ENCODE data around the gene EVA1C. TPM values are rescaled to one million over a fixed set of nuclear protein-coding genes. Genes with fewer than 3 reads are reported as not detected.

Gene EVA1C
- total RNA-seq, 1 experiment from 2014 or later = 0.98 TPM

DNA sequence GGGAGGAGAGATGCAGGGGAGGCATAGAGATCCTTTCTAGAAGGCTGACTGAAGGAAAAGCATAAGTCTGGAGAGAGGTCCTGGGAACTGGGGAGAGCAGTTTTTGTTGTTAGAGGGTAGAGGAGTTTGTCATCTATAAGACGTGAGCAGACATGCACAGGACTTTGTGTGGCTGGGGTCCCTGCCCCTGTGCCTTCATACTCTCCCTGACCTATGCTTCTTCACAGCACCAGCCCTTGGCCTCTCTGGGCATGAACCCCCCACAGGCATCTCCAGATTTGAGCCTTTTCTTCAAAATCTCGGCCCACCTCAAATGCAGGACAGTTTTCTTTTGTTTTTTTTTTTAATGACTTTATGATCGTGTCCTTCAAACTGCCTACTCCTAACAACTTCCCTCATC is 79.9 kb downstream of the EVA1C start:
- H2BK12ac ChIP-seq (ENCODE audit: insufficient read length, low read depth, low read length) = no peak overlapping the region
- no peak overlapping the region for H2AFZ ChIP-seq (ENCODE audit: low read length)
- Mint-ChIP-seq H3K27ac (no peak overlapping the region), H3K4me3 (no peak overlapping the region), H3K36me3 (ENCODE audit: insufficient read depth in 1 of 3, low read depth in 3 of 3) (peaks cover 0 to 7% (median 2%) of the 10 kb centered on the region in 3 experiments; a peak in 4 of 7 replicates), H3K4me1 (peaks cover 25 to 32% of the 10 kb centered on the region in 2 experiments), H3K9me3 (peaks cover 2 to 5% of the 10 kb centered on the region in 2 experiments; a peak in 3 of 5 replicates), H3K27me3 (ENCODE audit: low read depth) (no peaks in the 10 kb centered on the region)
- no peak overlapping the region for H3K4me2 ChIP-seq (ENCODE audit: insufficient read depth, insufficient read length, low read length)
- no peak overlapping the region for H3K27ac ChIP-seq (ENCODE audit: insufficient read length, low read depth, low read length)
- H4K8ac ChIP-seq (replicated peaks; ENCODE audit: insufficient read length, low read depth, low read length) = no peak overlapping the region
- no peak overlapping the region for H3T11ph ChIP-seq (ENCODE audit: low read length)
- no peak overlapping the region for H2BK20ac ChIP-seq (ENCODE audit: low read depth, low read length, poor library complexity, severe bottlenecking)
- no peak for DNase-seq
- H3K4ac ChIP-seq (ENCODE audit: low read depth, low read length) = no peak overlapping the region
- H2AK5ac ChIP-seq (ENCODE audit: insufficient read length, low read length) = no peak overlapping the region
- H2BK120ac ChIP-seq (ENCODE audit: low read depth, low read length, poor library complexity, severe bottlenecking) = no peak overlapping the region
- no peaks in the 10 kb centered on the region for H3K9me3 ChIP-seq (ENCODE audit: control insufficient read depth, low read depth, low read length)
- no CpG with 5 or more reads among the region's 3 CpGs for WGBS (ENCODE audit: extremely low coverage, insufficient read length, low lambda C conversion rate)
- H3K79me2 ChIP-seq (ENCODE audit: insufficient read depth, low read length) = no peaks in the 10 kb centered on the region
- no peak overlapping the region for H3K14ac ChIP-seq (ENCODE audit: insufficient read depth, low read length)
- H3K27me3 ChIP-seq (ENCODE audit: insufficient read depth, low read length) = no peaks in the 10 kb centered on the region
- TF ChIP-seq, protein P1, sequence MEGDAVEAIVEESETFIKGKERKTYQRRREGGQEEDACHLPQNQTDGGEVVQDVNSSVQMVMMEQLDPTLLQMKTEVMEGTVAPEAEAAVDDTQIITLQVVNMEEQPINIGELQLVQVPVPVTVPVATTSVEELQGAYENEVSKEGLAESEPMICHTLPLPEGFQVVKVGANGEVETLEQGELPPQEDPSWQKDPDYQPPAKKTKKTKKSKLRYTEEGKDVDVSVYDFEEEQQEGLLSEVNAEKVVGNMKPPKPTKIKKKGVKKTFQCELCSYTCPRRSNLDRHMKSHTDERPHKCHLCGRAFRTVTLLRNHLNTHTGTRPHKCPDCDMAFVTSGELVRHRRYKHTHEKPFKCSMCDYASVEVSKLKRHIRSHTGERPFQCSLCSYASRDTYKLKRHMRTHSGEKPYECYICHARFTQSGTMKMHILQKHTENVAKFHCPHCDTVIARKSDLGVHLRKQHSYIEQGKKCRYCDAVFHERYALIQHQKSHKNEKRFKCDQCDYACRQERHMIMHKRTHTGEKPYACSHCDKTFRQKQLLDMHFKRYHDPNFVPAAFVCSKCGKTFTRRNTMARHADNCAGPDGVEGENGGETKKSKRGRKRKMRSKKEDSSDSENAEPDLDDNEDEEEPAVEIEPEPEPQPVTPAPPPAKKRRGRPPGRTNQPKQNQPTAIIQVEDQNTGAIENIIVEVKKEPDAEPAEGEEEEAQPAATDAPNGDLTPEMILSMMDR (conservative IDR thresholded peaks at IDR 0.05) = no peak
- no peaks in the 10 kb centered on the region for H4K20me1 ChIP-seq (ENCODE audit: control insufficient read depth, insufficient read depth, insufficient read length)
- H3K9ac ChIP-seq (ENCODE audit: extremely low read depth, insufficient read length, low read length) = no peak overlapping the region
- no peak overlapping the region for H2BK5ac ChIP-seq (ENCODE audit: insufficient read length, low read length)
- H2BK15ac ChIP-seq (ENCODE audit: low read depth, low read length) = no peak overlapping the region
- H3K4me1 ChIP-seq (ENCODE audit: insufficient read depth, low read length) = peaks cover 11% of the 10 kb centered on the region
- no peaks in the 10 kb centered on the region for H3K23me2 ChIP-seq (ENCODE audit: insufficient read length, low read depth, low read length, poor library complexity, severe bottlenecking)
- no peak overlapping the region for H3K23ac ChIP-seq (ENCODE audit: insufficient read length, low read depth, low read length)
- no peak overlapping the region for H4K5ac ChIP-seq (ENCODE audit: insufficient read length, low read depth, low read length)
- H3K56ac ChIP-seq (ENCODE audit: insufficient read length, low read depth, low read length) = no peak overlapping the region
- H3K79me1 ChIP-seq (ENCODE audit: insufficient read depth, low read depth, low read length, poor library complexity, severe bottlenecking) = no peaks in the 10 kb centered on the region
- peak overlapping the region; percentile 11 for H3K18ac ChIP-seq (ENCODE audit: insufficient read length, low read depth, low read length)
- no peak overlapping the region for H4K91ac ChIP-seq (ENCODE audit: insufficient read length, low read depth, low read length)
